Mesendoderm (in vitro differentiated cells): ENCODE data around the gene LIN7C.

Experiments
- DNase-seq: peaks from one replicate; pipeline ENCODE4 v3.0.0; 2013
- H2AK5ac ChIP-seq: 2 replicates; pipeline ENCODE4 v1.6.1; 2013; ENCODE audit warnings: low read length, inconsistent platforms
- H2BK120ac ChIP-seq: 2 replicates; pipeline ENCODE4 v1.6.1; 2013; ENCODE audit warnings: low read depth, mild to moderate bottlenecking, low read length, moderate library complexity, mixed read lengths
- H2BK15ac ChIP-seq: replicated peaks from 2 replicates; pipeline ENCODE4 v1.6.1; 2013; ENCODE audit warnings: low read depth, mild to moderate bottlenecking, moderate library complexity
- H2BK5ac ChIP-seq: 2 replicates; pipeline ENCODE4 v1.6.1; 2013; ENCODE audit warnings: low read length, inconsistent platforms
- H3K18ac ChIP-seq: 2 replicates; pipeline ENCODE4 v1.6.1; 2013; ENCODE audit warnings: mild to moderate bottlenecking, low read length, mixed read lengths
- H3K23ac ChIP-seq: one replicate; pipeline ENCODE4 v1.6.1; 2013; ENCODE audit warnings: low read length
- H3K27ac ChIP-seq: 2 replicates; pipeline ENCODE4 v1.5.1; 2013; ENCODE audit warnings: low read depth, mild to moderate bottlenecking, inconsistent platforms, low read length, moderate library complexity
- H3K27me3 ChIP-seq: 2 replicates; pipeline ENCODE4 v1.6.1; 2013; ENCODE audit warnings: low read length, control low read depth, mild to moderate bottlenecking, inconsistent platforms; ENCODE audit not compliant: insufficient read depth, poor library complexity
- H3K36me3 ChIP-seq: 2 replicates; pipeline ENCODE4 v1.6.1; 2013; ENCODE audit warnings: low read length, inconsistent platforms; ENCODE audit not compliant: control insufficient read depth, insufficient read depth
- H3K4ac ChIP-seq: one replicate; pipeline ENCODE4 v1.6.1; 2013; ENCODE audit warnings: low read depth, mild to moderate bottlenecking, low read length, moderate library complexity
- H3K4me1 ChIP-seq: 2 replicates; pipeline ENCODE4 v1.6.1; 2013; ENCODE audit warnings: low read depth, low read length, inconsistent platforms; ENCODE audit not compliant: control insufficient read depth
- H3K4me2 ChIP-seq: 2 replicates; pipeline ENCODE4 v1.6.1; 2013; ENCODE audit warnings: low read length
- H3K4me3 ChIP-seq: 2 replicates; pipeline ENCODE4 v1.5.1; 2013; ENCODE audit warnings: mild to moderate bottlenecking, low read length
- H3K56ac ChIP-seq: one replicate; pipeline ENCODE4 v1.6.1; 2013; ENCODE audit warnings: low read length
- H3K79me1 ChIP-seq: 2 replicates; pipeline ENCODE4 v1.6.1; 2013; ENCODE audit warnings: low read length, inconsistent platforms
- H3K79me2 ChIP-seq: 2 replicates; pipeline ENCODE4 v1.6.1; 2013; ENCODE audit warnings: mild to moderate bottlenecking, low read length; ENCODE audit not compliant: control insufficient read depth, insufficient read depth
- H3K9ac ChIP-seq: 2 replicates; pipeline ENCODE4 v1.6.1; 2013; ENCODE audit warnings: low read length, inconsistent platforms
- H4K5ac ChIP-seq: one replicate; pipeline ENCODE4 v1.6.1; 2013; ENCODE audit warnings: low read length
- H4K8ac ChIP-seq: one replicate; pipeline ENCODE4 v1.6.1; 2013; ENCODE audit warnings: low read depth, mild to moderate bottlenecking, control low read depth, low read length, moderate library complexity
- WGBS: extraction: QIAGEN DNeasy Blood & Tissue Kit; methylation state at CpG from one replicate; pipeline ENCODE4 v1.1.7; 2013; ENCODE audit warnings: low lambda C conversion rate, missing lambda C conversion rate; ENCODE audit not compliant: insufficient coverage; ENCODE audit errors: extremely low coverage; 5-methylcytosine and 5-hydroxymethylcytosine counted together

Gene LIN7C

DNA sequence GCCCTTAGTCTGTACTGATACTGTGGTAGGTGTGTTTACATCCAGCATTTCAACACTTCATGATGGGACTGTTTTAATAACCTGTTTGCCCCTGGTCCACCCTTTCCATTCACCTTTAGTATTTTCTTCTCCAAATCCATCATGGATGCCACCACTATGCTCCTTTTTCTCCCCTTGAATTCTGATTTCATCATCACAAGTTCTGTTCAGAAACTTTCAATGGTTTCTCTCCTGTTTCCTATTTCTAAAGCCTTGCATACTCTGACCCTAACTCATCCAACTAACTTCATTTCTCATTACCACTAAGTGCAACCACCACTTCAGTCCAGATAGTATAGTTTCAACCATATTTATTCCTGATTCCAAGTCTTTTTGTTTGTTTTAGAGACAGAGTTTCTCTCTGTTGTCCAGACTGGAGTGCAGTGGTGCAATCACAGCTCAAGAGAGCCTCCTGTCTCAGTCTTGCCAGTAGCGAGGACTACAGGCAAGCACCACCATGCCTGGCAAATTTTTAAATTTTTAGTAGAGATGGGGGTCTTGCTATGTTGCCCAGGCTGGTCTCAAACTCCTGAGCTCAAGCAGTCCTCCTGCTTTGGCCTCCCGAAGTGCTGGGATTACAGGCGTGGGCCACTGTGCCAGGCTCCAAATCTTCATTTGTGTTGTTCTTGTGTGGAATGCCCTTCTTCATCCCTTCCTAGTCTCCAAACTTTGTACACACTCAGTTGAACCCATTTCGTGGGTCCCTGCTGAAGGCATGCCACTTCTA is 1.2 kb upstream of the LIN7C start:
- Histone ChIP-seq H3K4ac (no peak overlapping the region), H3K56ac (no peak overlapping the region), H2AK5ac (no peak overlapping the region), H3K23ac (no peak overlapping the region), H3K18ac (no peak overlapping the region), H3K79me2 (peaks cover 16% of the 10 kb centered on the region), H3K27ac (no peak overlapping the region), H2BK120ac (no peak overlapping the region), H2BK15ac (no peak overlapping the region), H3K27me3 (no peaks in the 10 kb centered on the region), H3K4me2 (no peak overlapping the region), H3K79me1 (peaks cover 8% of the 10 kb centered on the region), H3K9ac (no peak overlapping the region), H3K36me3 (no peaks in the 10 kb centered on the region), H4K5ac (no peak overlapping the region), H3K4me1 (peaks cover 4% of the 10 kb centered on the region), H2BK5ac (no peak overlapping the region), H3K4me3 (no peak overlapping the region), H4K8ac (no peak overlapping the region)
- WGBS, result no CpG with 5 or more reads among the region's 4 CpGs
- no peak for DNase-seq

GRCh38 chr11:27505781-27506180 is 788 bp downstream of the LIN7C start:
- peak overlapping the region; percentile 89 for H3K4me2 ChIP-seq
- no peak overlapping the region for H3K18ac ChIP-seq
- H3K79me1 ChIP-seq, result peaks cover 11% of the 10 kb centered on the region
- H4K8ac ChIP-seq, result no peak overlapping the region
- peaks cover 16% of the 10 kb centered on the region for H3K79me2 ChIP-seq
- H3K36me3 ChIP-seq, result no peaks in the 10 kb centered on the region
- H3K27me3 ChIP-seq, result no peaks in the 10 kb centered on the region
- no peak overlapping the region for H3K23ac ChIP-seq
- no peak overlapping the region for H3K27ac ChIP-seq
- H2BK120ac ChIP-seq, result no peak overlapping the region
- H3K4me3 ChIP-seq, result peak overlapping the region; percentile 87
- no CpG with 5 or more reads among the region's 5 CpGs for WGBS
- H2BK15ac ChIP-seq, result no peak overlapping the region
- no peak overlapping the region for H2AK5ac ChIP-seq
- no peak overlapping the region for H4K5ac ChIP-seq
- DNase-seq, result no peak
- H3K9ac ChIP-seq, result peak overlapping the region; percentile 88
- no peak overlapping the region for H3K4ac ChIP-seq
- H3K4me1 ChIP-seq, result peaks cover 4% of the 10 kb centered on the region
- no peak overlapping the region for H2BK5ac ChIP-seq
- peak overlapping the region; percentile 95 for H3K56ac ChIP-seq

DNA sequence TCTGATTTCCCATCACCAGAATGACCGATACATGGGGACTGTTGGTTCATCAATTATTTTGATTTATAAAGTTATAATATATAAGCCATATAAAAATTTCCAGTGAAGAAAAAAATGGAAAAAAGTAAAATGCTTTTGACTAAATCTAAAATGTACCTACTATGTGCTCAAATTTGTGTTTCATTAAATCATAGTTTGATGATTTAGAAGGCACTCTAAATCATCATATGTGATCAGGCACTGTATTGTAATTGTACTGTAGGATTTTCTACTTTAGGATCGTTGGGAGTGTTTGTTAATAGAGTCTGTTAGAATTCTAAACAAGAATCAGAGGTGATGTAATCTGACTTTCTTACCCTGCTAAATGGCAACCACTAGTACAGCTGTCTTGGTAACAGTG is 2.4 kb downstream of the LIN7C start:
- no CpG with 5 or more reads among the region's 2 CpGs for WGBS
- no peak overlapping the region for H3K9ac ChIP-seq

DNA sequence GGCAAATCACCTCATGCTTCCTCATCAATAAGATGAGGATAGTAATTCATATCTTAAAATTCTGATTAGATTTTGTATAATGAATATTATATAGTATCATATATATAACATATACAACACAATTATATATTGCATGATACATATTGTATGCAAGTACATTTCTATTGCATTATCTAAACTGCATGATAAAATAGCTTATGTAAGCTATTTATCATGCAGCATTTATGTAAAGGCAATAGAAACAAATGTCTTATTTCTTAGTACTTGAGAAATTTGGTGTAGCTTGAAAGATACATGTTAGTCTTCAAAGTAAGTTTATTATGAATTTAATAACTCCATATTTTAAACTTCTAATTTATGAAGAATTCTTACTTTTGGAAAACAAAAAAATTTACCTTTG is 5.5 kb downstream of the LIN7C start:
- Histone ChIP-seq H2BK5ac (no peak overlapping the region), H3K4me2 (no peak overlapping the region), H3K27ac (no peak overlapping the region), H4K5ac (no peak overlapping the region), H3K9ac (no peak overlapping the region), H3K23ac (no peak overlapping the region), H3K18ac (no peak overlapping the region), H2AK5ac (no peak overlapping the region), H3K4me1 (peaks cover 4% of the 10 kb centered on the region), H3K36me3 (no peaks in the 10 kb centered on the region), H3K27me3 (no peaks in the 10 kb centered on the region), H3K56ac (no peak overlapping the region), H3K4me3 (no peak overlapping the region), H3K79me1 (peaks cover 9% of the 10 kb centered on the region), H3K4ac (no peak overlapping the region), H3K79me2 (peaks cover 12% of the 10 kb centered on the region), H2BK15ac (no peak overlapping the region), H4K8ac (no peak overlapping the region), H2BK120ac (no peak overlapping the region)
- no peak for DNase-seq

More for the DNA sequence above, 2.4 kb downstream of the LIN7C start:
- Histone ChIP-seq H3K4ac (no peak overlapping the region), H4K8ac (no peak overlapping the region), H3K79me2 (peaks cover 16% of the 10 kb centered on the region), H3K27me3 (no peaks in the 10 kb centered on the region), H3K27ac (no peak overlapping the region), H3K36me3 (no peaks in the 10 kb centered on the region), H3K4me2 (no peak overlapping the region), H3K56ac (no peak overlapping the region), H3K79me1 (peaks cover 11% of the 10 kb centered on the region), H2BK5ac (no peak overlapping the region), H3K18ac (no peak overlapping the region), H2BK120ac (no peak overlapping the region), H2AK5ac (no peak overlapping the region), H3K23ac (no peak overlapping the region), H3K4me3 (no peak overlapping the region), H3K4me1 (peaks cover 4% of the 10 kb centered on the region), H2BK15ac (no peak overlapping the region), H4K5ac (no peak overlapping the region)
- no peak for DNase-seq

GRCh38 chr11:27497911-27498310 is 8.7 kb downstream of the LIN7C start:
- Histone ChIP-seq H3K4me3 (no peak overlapping the region), H3K79me1 (peaks cover 3% of the 10 kb centered on the region), H2BK120ac (no peak overlapping the region), H4K8ac (no peak overlapping the region), H3K4me1 (no peaks in the 10 kb centered on the region), H3K79me2 (no peaks in the 10 kb centered on the region), H3K27ac (no peak overlapping the region), H3K4ac (no peak overlapping the region), H3K4me2 (no peak overlapping the region), H3K18ac (no peak overlapping the region), H3K27me3 (no peaks in the 10 kb centered on the region), H3K23ac (no peak overlapping the region), H3K36me3 (peaks cover 2% of the 10 kb centered on the region), H4K5ac (no peak overlapping the region), H2BK5ac (no peak overlapping the region), H3K56ac (no peak overlapping the region), H3K9ac (no peak overlapping the region), H2AK5ac (no peak overlapping the region), H2BK15ac (no peak overlapping the region)
- DNase-seq, result no peak
- WGBS, result no CpG with 5 or more reads among the region's 1 CpG

DNA sequence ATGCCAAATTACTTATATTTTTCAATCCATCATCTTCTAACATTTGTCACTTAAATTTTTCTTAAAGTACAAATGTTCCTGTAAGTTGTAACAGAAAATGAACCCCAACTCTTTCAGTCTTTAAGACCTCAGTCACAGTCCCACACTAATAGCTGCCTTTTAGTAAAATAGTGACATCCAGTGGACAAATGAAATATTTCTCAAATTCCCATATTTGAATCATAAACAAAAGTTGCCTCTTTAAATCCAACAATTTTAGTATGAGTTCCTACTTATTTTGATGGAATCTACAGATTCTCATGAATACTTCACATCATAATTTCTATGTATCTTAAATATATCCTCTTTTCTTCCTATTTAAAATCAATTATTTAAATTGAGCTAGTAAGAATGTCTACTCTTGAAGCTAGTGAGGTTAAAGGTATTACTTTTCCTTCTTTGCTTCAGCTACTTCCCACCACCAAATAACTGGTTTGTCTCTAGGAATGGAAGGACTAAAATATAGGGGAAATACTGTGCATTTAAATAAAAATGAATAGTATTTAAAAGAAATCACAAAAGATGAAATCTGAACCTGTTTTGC is 9.2 kb downstream of the LIN7C start:
- Histone ChIP-seq H3K27ac (no peak overlapping the region), H3K4me2 (no peak overlapping the region), H4K8ac (no peak overlapping the region), H2BK120ac (no peak overlapping the region), H3K9ac (no peak overlapping the region), H2BK15ac (no peak overlapping the region), H3K4me1 (no peaks in the 10 kb centered on the region), H4K5ac (no peak overlapping the region), H3K79me1 (peaks cover 3% of the 10 kb centered on the region), H2AK5ac (no peak overlapping the region), H3K4me3 (no peak overlapping the region), H3K27me3 (no peaks in the 10 kb centered on the region), H3K18ac (no peak overlapping the region), H3K36me3 (peaks cover 2% of the 10 kb centered on the region), H3K23ac (no peak overlapping the region), H3K4ac (no peak overlapping the region), H3K79me2 (no peaks in the 10 kb centered on the region), H3K56ac (no peak overlapping the region), H2BK5ac (no peak overlapping the region)
- DNase-seq, result no peak
